ENCODE results near the gene B4GALNT4. TPM values are rescaled to one million over a fixed set of nuclear protein-coding genes. Genes with fewer than 3 reads are reported as not detected.

B4GALNT4 gene
- total RNA-seq, 2 donors from 2014 or later = 0.39 TPM; not detected in 1

DNA sequence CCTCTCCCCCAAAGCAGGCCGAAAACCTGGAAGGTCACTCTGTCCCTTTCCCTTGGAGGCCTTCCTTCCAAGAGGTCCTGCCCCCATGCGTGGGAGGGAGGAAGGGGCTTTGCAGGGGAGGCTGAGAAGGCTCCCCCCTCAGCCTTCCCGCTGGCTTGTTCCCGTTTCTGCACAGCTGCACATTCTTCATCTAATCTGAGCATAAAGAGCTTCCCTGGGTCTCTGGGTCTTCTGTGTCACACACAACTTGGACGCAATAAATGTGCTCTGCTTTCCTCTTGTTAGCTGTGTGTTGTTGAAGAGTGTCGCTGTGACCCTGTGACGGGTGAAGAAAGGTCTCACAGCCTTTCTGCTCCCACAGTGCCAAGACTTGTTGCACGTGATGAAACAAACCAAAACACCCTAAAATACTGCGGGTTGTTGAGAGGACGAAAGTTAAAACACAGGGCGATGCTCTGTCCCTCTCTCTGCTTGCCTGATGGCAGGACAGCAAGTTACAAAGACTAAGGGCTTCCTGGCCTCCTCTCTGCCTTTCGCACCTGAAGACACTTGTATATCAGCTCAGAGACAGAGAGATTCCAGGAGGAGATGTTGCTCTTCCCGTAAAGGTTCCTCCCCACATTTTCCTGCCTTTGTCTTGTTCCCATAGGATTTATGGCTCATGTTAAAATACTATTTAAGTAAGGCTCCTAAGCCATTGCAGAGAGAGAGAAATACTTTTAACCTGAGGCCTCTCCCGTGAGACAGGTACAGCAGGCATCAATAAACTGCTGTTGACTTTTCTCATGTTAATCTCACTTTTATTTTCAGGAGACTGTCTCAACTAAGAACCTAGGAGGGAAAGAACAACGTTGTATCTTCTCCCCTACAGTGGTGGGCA lies 33.3 kb upstream of the B4GALNT4 start:
- no peak for DNase-seq (ENCODE audit: low spot score)
- H3K36me3 ChIP-seq = no peaks in the 10 kb centered on the region
- H3K4me1 ChIP-seq = peaks cover 0 to 27% of the 10 kb centered on the region in 2 donors
- TF ChIP-seq, protein P1, sequence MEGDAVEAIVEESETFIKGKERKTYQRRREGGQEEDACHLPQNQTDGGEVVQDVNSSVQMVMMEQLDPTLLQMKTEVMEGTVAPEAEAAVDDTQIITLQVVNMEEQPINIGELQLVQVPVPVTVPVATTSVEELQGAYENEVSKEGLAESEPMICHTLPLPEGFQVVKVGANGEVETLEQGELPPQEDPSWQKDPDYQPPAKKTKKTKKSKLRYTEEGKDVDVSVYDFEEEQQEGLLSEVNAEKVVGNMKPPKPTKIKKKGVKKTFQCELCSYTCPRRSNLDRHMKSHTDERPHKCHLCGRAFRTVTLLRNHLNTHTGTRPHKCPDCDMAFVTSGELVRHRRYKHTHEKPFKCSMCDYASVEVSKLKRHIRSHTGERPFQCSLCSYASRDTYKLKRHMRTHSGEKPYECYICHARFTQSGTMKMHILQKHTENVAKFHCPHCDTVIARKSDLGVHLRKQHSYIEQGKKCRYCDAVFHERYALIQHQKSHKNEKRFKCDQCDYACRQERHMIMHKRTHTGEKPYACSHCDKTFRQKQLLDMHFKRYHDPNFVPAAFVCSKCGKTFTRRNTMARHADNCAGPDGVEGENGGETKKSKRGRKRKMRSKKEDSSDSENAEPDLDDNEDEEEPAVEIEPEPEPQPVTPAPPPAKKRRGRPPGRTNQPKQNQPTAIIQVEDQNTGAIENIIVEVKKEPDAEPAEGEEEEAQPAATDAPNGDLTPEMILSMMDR (IDR thresholded peaks at IDR 0.05) = no peak
- H3K27ac ChIP-seq = peak overlapping the region; percentile 71 to 80
- no peaks in the 10 kb centered on the region for H3K9me3 ChIP-seq
- H3K4me3 ChIP-seq = no peak overlapping the region
- H3K27me3 ChIP-seq = no peaks in the 10 kb centered on the region

DNA sequence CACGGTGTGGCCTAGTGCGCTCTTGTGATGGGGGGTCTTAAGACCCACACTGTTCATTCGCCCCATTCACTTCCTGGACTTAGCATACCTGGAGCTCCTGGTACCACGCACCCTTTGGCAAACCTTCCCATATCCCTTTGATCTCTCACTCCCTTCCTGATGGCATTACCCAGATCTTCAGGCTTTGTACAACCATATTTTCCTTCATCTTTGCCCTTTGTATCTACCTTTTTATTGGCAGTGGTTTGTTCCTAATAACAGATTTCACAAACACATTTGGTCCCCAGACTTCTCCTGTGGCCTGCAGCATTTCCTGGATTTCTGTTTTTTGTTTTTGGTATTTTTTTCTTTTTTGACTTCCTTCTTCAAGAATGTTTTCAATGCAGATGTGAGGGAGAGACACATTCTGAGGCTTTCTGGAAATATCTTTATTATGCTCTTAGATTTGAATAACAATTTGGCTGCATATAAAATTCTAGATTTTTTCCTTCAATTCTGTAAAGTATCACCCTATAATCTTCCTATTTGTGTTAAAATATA lies 32.6 kb upstream of the B4GALNT4 start:
- TF ChIP-seq, protein P1 (IDR thresholded peaks at IDR 0.05) = no peak
- DNase-seq (ENCODE audit: low spot score) = no peak
- H3K27me3 ChIP-seq = no peaks in the 10 kb centered on the region
- no peak overlapping the region for H3K4me3 ChIP-seq
- H3K27ac ChIP-seq = peak overlapping the region; percentile 71 to 80
- H3K36me3 ChIP-seq = no peaks in the 10 kb centered on the region
- peaks cover 0 to 27% of the 10 kb centered on the region in 2 donors for H3K4me1 ChIP-seq
- no peaks in the 10 kb centered on the region for H3K9me3 ChIP-seq

DNA sequence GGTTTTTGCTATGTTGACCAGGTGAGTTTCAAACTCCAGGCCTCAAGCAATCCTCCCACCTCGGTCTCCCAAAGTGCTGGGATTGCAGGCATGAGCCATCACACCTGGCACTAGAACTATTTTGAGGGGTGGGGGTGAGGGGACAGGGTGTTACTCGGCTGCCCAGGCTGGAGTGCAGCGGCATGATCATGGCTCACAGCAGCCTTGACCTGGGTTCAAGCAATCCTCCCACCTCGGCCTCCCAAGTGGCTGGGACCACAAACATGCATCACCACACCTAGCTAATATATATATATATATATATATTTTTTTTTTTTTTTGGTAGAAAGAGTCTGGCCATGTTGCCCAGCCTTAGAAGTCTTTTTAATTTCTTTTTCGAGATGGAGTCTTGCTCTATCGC lies 31.6 kb upstream of the B4GALNT4 start:
- no peak for DNase-seq (ENCODE audit: low spot score)
- no peaks in the 10 kb centered on the region for H3K27me3 ChIP-seq
- H3K27ac ChIP-seq = no peak overlapping the region
- H3K4me1 ChIP-seq = peaks cover 0 to 27% of the 10 kb centered on the region in 2 donors
- H3K4me3 ChIP-seq = no peak overlapping the region
- H3K9me3 ChIP-seq = no peaks in the 10 kb centered on the region
- TF ChIP-seq, protein P1 (IDR thresholded peaks at IDR 0.05) = no peak
- no peaks in the 10 kb centered on the region for H3K36me3 ChIP-seq

- Histone ChIP-seq H3K9me3 (no peaks in the 10 kb centered on the region), H3K27ac (no peak overlapping the region), H3K36me3 (no peaks in the 10 kb centered on the region), H3K4me1 (peaks cover 0 to 18% of the 10 kb centered on the region in 2 donors), H3K27me3 (no peaks in the 10 kb centered on the region), H3K4me3 (no peak overlapping the region)
- TF ChIP-seq, protein P1 (IDR thresholded peaks at IDR 0.05) = no peak
- DNase-seq (ENCODE audit: low spot score) = no peak
Observed at GRCh38 chr11:339963-340362, 29.3 kb upstream of the B4GALNT4 start.

DNA sequence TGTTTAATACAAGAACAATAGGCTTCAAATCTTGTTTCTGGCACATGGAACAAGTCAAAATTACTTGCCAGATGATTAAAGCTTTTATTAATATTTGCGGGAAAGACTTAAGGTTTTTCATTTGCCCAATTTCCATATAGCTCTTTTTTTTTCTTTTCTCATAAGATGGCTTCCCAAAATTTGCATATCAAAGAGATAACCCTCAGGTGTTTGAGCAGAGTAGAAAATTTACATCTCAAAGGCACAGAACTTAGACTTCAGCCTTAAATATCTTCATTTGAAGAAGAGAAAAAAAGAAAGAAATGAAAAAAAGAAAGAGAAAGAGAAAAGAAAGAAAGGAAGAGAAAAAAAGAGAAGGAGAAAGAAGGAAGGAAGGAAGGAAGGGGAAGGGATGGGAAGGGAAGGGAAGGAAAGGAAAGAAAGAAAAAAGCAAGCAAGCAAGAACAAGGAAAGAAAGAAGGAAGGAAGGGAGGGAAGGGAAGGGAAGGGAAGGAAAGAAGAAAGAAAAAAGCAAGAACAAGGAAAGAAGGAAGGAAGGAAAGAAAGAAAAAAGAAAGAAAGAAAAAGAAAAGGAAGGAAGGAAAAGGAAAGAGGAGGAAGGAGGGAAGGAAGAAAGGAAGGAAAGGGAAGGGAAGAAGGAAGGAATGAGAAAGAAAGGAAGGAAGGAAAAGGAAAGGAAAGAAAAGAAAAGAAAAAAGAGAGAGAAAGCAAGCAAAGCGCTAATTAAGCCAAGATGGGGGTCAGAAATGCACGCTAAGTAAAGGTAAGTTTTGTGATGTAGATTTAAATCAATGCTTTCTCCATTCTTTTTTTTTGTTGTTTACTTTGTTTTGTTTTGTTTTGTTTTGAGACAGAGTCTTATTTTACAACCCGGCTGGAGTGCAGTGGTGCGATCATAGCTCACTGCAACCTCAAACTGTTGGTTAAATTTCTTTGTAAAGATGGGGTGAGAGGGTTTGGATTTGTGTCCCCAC lies 28.5 kb upstream of the B4GALNT4 start:
- Histone ChIP-seq H3K27ac (no peak overlapping the region), H3K4me1 (peaks cover 0 to 9% of the 10 kb centered on the region in 2 donors)
- DNase-seq (ENCODE audit: low spot score) = no peak

More for the DNA sequence above, 28.5 kb upstream of the B4GALNT4 start:
- TF ChIP-seq, protein P1 (IDR thresholded peaks at IDR 0.05) = no peak
- no peak overlapping the region for H3K4me3 ChIP-seq
- no peaks in the 10 kb centered on the region for H3K27me3 ChIP-seq
- no peaks in the 10 kb centered on the region for H3K9me3 ChIP-seq
- H3K36me3 ChIP-seq = no peaks in the 10 kb centered on the region
